Duodenal mucosa (tissue), 2 donors: ENCODE results near the gene TNPO3.

Experiments
- H3K27ac ChIP-seq: one replicate; pipeline ENCODE4 v1.7.0; 2013; ENCODE audit warnings: low read depth, low read length
- H3K27me3 ChIP-seq, 2 donors: one replicate each; pipeline ENCODE4 v1.7.0; 2013; ENCODE audit warnings: low read length in 2 of 2, control low read depth in 1 of 2; ENCODE audit not compliant: insufficient read depth in 2 of 2, control insufficient read depth in 1 of 2
- H3K36me3 ChIP-seq, 2 donors: one replicate each; pipeline ENCODE4 v1.7.0; 2013; ENCODE audit warnings: low read length in 2 of 2, control low read depth in 1 of 2; ENCODE audit not compliant: insufficient read depth in 2 of 2, control insufficient read depth in 1 of 2
- H3K4me1 ChIP-seq, 2 donors: one replicate each; pipeline ENCODE4 v1.7.0; 2013; ENCODE audit warnings: low read length in 2 of 2, control low read depth in 1 of 2; ENCODE audit not compliant: insufficient read depth in 2 of 2, control insufficient read depth in 1 of 2
- H3K4me3 ChIP-seq, 2 donors: one replicate each; pipeline ENCODE4 v1.7.0; 2013; ENCODE audit warnings: low read length in 2 of 2, low read depth in 1 of 2
- H3K9ac ChIP-seq, 2 donors: one replicate each; pipeline ENCODE4 v1.7.0; 2013; ENCODE audit warnings: low read length in 2 of 2, low read depth in 1 of 2
- H3K9me3 ChIP-seq, 2 donors: one replicate each; pipeline ENCODE4 v1.7.0; 2013; ENCODE audit warnings: low read length in 2 of 2, control low read depth in 1 of 2; ENCODE audit not compliant: control insufficient read depth in 1 of 2

The TNPO3 gene

DNA sequence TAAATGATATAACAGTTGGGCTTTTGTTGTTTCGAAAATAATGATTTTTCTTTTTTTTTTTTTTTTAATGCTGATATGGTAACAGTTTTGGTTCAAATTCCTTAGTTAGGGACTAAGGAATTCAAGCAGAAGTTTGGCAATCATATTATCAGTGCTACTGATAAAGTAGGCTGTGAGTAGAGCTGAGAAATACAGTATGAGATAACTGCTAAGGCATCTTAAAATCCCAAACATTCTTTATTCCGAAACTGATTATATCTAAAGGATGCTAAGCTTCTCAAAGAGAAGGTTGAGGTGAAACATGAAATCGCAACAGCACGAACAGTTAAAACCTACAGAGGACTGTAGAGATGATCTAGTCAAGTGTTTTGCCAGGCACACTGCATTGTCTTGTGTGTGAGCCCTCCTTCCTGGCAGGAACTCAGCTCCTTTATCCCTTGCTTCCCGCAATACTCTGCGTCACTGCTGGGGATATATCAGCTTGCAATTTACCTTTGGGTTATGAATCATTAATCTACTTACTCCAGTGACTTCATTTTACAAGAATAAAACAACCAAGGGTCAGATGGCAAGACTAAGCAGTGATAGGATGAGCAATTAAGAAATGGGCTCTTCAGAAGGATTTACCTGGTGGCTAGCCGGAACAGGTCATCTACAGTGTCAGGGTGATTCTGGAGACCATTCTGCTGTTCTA lies 80.5 kb downstream of the TNPO3 start:
- Histone ChIP-seq H3K36me3 (peaks cover 47 to 80% of the 10 kb centered on the region in 2 donors), H3K4me3 (no peak overlapping the region), H3K27me3 (no peaks in the 10 kb centered on the region), H3K9ac (no peak overlapping the region), H3K4me1 (no peaks in the 10 kb centered on the region), H3K9me3 (no peaks in the 10 kb centered on the region), H3K27ac (no peak overlapping the region)

DNA sequence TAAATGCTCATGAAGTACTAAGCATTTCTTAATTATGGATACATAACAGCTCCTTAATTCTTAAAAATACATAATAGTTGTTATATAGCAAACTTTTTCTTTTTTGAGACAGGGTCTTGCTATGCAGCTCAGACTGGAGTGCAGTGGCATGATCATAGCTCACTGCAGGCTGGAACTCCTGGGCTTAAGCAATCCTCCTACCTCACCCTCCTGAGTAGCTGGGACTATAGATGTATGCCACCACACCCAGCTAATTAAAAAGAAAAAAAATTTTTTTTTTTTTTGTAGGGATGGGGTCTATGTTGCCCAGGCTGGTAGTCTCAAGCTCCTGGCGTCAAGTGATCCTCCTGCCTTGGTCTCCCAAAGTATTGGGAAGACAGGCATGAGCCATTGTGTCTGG lies 86.3 kb downstream of the TNPO3 start:
- H3K4me1 ChIP-seq = no peaks in the 10 kb centered on the region
- no peak overlapping the region for H3K27ac ChIP-seq
- H3K4me3 ChIP-seq = no peak overlapping the region
- peaks cover 43 to 71% of the 10 kb centered on the region in 2 donors for H3K36me3 ChIP-seq
- no peaks in the 10 kb centered on the region for H3K9me3 ChIP-seq
- no peak overlapping the region for H3K9ac ChIP-seq
- H3K27me3 ChIP-seq = no peaks in the 10 kb centered on the region

DNA sequence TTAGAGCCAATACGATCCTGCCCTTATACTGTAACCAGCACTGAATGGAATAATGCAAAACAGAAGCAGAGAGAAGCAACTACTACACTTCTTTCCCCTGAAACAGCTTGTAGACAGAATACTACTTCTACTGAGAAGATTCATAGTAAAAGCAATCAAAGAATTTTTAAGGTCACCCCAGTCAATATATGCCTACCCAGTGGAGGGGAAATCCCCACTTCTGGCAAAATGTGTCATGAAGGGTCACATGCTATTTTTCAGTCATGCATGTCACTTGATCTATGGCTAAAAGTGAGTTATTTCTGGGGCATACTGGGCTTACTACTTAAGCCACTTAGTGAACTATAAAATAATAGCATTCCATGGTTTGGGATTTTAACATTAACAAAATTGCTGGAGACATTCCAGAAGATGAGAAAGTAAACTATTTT lies 91.6 kb downstream of the TNPO3 start:
- Histone ChIP-seq H3K4me3 (no peak overlapping the region), H3K9me3 (no peaks in the 10 kb centered on the region), H3K9ac (no peak overlapping the region), H3K27me3 (no peaks in the 10 kb centered on the region), H3K4me1 (peaks cover 0 to 5% of the 10 kb centered on the region in 2 donors), H3K27ac (no peak overlapping the region), H3K36me3 (peaks cover 21 to 59% of the 10 kb centered on the region in 2 donors)

DNA sequence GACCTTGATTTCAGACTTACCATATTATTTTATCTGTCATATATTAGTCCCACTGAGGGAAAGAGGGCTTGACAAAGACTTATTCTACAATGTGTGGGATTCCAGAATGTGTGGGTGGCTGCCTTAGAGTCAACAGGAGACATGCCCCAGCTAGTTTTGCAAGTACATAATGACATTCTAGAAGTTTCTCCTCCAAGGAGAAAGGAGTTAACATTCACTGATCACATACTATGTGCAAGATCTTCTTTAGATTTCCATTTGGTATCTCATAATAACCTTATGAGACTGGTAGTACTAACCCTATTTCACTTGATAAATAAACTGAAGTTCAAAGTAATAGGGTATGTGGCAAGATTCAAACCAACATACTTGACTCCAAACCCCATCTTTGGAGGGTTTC lies 92.0 kb downstream of the TNPO3 start:
- H3K27ac ChIP-seq = no peak overlapping the region
- H3K9ac ChIP-seq = no peak overlapping the region
- no peaks in the 10 kb centered on the region for H3K9me3 ChIP-seq
- no peaks in the 10 kb centered on the region for H3K27me3 ChIP-seq
- H3K4me3 ChIP-seq = no peak overlapping the region
- H3K36me3 ChIP-seq = peaks cover 21 to 60% of the 10 kb centered on the region in 2 donors
- peaks cover 0 to 5% of the 10 kb centered on the region in 2 donors for H3K4me1 ChIP-seq

DNA sequence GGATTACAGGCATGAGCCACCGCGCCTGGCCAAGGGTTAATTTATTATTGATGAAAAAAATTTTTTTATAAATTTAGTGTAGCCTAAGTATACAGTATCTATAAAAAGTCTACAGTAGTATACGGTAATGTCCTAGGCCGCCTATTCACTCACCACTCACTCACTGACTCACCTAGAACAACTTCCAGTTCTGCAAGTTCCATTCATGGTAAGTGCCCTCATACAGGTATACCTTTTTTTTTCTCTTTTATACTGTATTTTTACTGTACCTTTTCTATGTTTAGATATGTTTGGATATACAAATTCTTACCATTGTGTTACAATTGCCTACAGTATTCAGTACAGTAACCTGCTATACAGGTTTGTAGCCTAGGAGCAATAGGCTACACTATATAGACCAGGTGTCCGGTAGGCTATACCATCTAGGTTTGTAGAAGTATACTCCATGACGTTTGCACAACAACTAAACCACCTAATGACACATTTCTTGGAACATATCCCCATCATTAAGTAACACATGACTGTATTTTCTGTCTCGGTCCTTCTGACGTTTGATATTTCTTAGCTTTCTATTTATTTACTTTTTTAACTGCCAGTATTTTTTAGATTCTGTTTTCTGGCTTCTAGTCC lies 93.8 kb downstream of the TNPO3 start:
- Histone ChIP-seq H3K36me3 (peaks cover 16 to 63% of the 10 kb centered on the region in 2 donors), H3K9ac (no peak overlapping the region)

DNA sequence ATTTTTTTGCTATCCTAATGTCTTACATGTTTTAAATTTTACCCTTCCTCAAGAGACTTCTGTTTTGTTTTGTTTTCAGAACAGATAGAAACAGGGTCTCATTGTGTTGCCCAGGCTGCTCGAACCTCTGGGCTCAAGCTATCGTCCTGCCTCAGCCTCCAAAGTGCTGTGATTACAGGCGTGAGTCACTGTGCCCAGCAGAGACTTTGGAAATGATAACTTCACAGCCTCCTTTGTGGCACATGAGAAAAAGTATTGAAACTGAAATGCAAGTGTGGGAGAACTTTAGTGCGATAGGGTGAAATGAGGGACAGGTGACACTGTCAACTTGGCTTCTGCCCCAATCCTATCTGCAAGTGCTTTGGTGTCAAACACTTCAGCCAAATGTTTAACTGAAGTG lies 95.6 kb downstream of the TNPO3 start:
- no peaks in the 10 kb centered on the region for H3K27me3 ChIP-seq

More for the DNA sequence above, 93.8 kb downstream of the TNPO3 start:
- H3K27me3 ChIP-seq = no peaks in the 10 kb centered on the region
- H3K27ac ChIP-seq = no peak overlapping the region
- H3K9me3 ChIP-seq = no peaks in the 10 kb centered on the region
- H3K4me3 ChIP-seq = no peak overlapping the region
- H3K4me1 ChIP-seq = peaks cover 0 to 5% of the 10 kb centered on the region in 2 donors

DNA sequence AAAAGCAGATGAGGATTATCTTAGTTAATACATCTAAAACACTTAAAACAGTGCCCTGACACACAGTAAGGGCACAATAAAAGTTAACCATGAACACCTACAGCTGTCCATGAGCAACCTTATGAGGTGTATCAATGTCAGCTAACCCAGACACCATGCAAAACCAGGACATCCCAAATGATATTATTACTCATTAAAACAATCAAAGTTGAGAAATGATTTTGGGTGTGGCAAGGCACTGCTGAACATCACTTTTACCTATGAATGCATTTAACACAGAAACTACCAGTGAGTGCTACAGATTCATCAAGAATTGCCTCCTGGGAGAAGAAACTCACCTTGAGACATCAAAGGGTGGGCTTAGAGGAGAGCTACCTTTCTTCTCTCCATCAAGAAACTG lies 98.9 kb downstream of the TNPO3 start:
- Histone ChIP-seq H3K27ac (no peak overlapping the region), H3K36me3 (peaks cover 37 to 78% of the 10 kb centered on the region in 2 donors), H3K9me3 (no peaks in the 10 kb centered on the region), H3K9ac (no peak overlapping the region), H3K4me3 (no peak overlapping the region), H3K4me1 (no peaks in the 10 kb centered on the region), H3K27me3 (no peaks in the 10 kb centered on the region)

More for the DNA sequence above, 95.6 kb downstream of the TNPO3 start:
- Histone ChIP-seq H3K36me3 (peaks cover 27 to 66% of the 10 kb centered on the region in 2 donors), H3K9me3 (no peaks in the 10 kb centered on the region), H3K4me3 (no peak overlapping the region), H3K27ac (no peak overlapping the region), H3K9ac (no peak overlapping the region), H3K4me1 (peaks cover 0 to 5% of the 10 kb centered on the region in 2 donors)

DNA sequence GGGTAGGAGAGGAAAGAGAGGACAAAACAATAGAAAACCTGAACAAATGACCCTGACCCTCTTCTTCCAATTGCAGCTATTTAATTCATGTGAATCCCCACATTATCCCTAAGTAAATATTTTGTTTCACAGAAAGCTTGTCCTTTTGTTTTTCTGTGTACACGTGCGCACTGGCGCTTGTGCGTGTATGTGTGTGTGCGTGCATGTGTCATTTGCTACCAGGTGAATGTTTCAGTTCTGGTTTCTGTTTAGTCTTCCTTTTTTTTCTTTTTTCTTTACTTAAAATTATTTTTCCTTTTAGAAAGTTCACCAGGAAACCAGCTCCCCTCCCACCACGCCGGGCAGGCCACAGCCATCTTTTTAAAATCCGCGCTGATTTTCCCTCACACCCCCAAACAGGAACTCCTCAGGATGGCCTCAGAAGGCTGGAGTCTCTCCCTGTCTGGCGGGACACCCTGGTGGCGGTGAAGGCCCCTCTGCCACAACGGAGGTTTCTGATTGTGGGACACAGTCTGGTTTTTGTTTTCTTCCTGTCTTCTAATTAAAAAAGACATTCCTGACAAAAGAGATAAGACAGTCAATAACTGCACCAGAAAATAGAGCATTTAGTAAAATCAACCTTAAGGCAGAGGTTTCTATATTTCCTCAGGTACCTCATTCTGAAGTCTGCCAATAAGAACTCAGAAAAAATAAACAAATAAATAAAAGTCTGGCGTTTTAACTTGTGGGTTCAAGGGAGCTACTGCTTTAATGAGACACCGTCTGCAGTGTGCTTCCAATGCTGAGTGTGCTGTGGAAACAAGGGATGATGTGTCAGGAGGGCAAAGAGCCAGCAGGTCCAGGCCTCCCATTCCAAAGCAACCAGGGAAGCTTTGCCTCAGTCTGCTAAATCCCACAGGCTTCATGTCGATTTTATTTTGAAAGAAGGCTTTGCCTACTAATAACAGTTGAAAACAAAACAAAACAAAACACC lies 99.8 kb downstream of the TNPO3 start:
- Histone ChIP-seq H3K27ac (no peak overlapping the region), H3K4me3 (no peak overlapping the region), H3K27me3 (no peaks in the 10 kb centered on the region), H3K36me3 (peaks cover 40 to 81% of the 10 kb centered on the region in 2 donors), H3K9ac (no peak overlapping the region), H3K9me3 (no peaks in the 10 kb centered on the region), H3K4me1 (no peaks in the 10 kb centered on the region)

DNA sequence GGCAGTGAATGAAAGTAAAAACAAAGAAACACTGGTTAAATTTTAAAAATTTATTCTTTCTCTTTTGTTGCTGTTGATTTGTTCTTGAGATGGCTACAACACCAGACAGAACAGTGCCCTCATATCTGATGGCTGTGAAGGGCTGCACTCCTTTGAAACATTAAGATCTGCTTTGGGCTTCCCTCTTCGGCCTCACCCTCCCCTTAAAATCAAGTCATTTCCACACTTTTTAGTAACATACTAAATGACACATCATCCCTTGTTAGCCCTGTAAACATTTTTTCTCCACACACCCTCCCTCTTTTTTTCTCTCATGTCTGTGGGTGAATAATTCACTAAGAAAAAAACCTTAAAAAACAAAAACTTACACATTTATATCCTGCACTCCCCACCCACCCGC lies 100.8 kb downstream of the TNPO3 start:
- Histone ChIP-seq H3K27ac (no peak overlapping the region), H3K9ac (no peak overlapping the region), H3K27me3 (no peaks in the 10 kb centered on the region), H3K4me3 (no peak overlapping the region), H3K4me1 (no peaks in the 10 kb centered on the region), H3K36me3 (peaks cover 35 to 74% of the 10 kb centered on the region in 2 donors), H3K9me3 (no peaks in the 10 kb centered on the region)

DNA sequence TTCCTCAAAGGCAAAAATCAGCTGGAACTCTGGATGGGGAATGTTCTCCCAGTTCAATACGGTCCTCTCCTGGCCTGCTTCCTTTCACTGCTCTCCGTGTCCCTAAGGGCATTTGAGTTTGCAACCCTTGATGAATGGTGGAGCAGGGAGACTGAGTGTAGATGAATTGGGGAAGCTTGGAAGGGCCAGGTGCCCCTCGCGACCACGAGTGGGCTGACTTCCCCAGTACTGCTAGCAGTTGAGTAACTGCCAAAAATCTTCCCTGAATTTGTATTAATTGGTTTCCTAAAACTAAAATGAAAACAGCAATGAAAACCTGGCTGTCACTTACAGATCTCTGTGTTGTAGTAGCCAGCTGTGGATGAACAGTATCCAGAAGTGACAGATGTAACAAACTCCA lies 103.6 kb downstream of the TNPO3 start:
- Histone ChIP-seq H3K4me3 (no peak overlapping the region), H3K4me1 (no peaks in the 10 kb centered on the region), H3K9ac (no peak overlapping the region), H3K36me3 (peaks cover 25 to 66% of the 10 kb centered on the region in 2 donors), H3K27me3 (no peaks in the 10 kb centered on the region), H3K27ac (no peak overlapping the region), H3K9me3 (no peaks in the 10 kb centered on the region)
